ENCODE measurements around the gene AKNAD1.

AKNAD1 gene

DNA sequence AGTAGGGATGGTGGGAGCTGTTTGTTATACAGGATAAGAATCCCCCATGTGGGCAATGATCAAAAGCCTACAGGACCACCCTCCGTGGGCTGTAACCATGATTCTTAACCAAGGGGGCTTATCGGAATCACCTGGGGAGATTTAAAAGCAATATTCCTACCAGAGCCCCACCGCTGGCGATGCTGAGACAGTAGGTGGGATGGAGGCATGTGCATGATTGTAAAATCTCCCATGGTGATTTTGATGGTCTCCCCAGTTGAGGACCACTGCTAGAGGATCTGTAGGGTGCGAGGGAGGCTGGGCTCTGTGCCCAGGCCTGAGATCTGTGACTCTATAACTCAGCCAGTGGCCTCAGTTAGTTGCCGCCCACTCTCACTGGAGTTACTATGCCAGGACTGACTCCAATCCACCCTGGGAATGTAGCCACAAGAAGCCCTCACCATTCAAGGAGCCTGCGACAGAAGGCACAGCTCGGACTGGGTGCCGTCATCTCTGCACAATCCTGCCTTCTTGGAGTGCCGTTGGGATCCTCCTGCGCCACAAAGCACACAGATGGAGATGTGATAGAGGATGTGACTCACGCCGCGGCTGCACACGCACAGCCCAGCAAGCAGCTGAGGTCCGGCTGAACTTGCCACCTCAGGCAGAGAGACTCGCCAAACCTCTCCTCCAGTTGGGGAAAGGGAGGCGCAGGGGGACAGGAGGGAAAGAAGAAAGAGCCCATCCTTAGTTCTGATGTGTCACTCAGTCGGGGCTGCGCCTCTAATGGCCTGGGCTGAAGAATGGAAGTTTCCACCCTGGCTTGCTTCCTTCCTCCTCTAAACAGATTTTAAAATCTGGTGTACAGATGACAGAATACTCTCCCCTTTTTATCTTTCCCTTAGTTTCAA lies 26.5 kb downstream of the AKNAD1 start:
- peak in 30 of 56 donors; percentile 10 to 88 (median 42) for DNase-seq

GRCh38 chr1:108829498-108829916 lies 27.4 kb downstream of the AKNAD1 start:
- DNase-seq, result no peak

DNA sequence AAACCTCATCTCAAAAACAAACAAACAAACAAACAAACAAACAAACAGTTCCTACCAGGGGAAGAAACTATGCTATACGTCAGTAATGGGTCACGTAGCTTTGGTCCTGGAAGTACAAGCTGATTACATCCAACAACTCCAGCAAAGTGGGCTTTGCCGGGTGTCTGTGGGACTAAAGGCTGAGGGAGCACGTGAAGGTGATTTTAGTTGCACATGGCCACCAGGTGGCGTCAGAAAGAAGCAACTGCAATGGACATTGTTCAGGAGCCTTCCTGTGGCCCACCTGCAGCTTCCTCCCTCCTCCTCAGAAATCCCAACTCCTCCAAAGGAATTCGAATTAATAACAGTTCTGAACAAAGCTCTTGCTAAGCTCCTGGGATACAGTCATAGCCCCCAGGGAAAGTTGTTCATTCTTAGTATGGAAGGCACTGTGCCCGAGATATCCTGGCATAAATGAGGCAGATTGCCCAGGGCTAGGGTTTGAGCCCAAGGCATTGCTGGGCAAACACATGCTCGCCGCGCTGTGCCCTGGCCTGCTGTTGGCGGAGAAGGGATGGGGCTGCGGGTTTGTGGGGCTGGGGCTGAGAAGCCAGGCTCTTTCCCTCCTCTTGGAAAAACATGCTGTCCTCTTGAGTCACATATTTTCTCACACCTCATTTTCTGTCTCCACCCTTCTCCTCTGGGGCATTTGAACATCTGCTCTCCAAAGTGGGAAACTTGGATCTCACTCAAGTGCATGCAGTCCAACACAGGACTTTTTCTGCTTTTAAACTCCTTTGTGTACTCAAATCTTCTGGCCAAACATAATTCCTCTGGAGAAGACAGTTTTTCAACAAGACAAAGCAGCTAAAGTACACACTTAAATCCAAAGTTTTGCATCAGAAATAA lies 28.6 kb downstream of the AKNAD1 start:
- peak in 48 of 56 donors; percentile 4 to 85 (median 57) for DNase-seq

DNA sequence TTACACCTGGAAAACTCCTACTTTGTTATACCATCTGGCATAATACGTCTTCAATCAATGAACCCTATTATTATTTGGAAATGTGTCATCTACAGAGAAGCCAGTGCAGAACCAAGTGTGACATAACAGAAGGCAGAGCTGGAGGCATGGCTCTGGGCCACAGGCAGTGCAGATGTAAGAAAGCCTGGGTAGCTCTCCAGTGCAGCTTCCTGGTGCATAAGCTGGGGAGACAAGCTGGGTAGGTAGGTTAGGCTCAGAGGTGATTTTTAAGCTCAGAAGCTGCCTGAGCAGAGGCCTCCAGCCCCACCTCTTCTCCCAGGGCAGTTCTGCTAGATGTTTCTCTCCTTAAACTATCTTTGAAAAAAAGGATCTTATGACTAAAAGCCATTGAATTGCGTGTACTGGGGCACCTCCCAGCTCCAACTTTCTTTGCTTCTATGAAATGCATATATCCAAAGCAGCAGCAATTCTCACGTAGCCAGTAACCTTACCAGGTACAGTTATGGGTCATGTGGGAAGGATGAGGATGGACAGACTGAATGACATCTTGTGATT lies 30.7 kb downstream of the AKNAD1 start:
- DNase-seq, result peak in 7 of 56 donors; percentile 3 to 61 (median 14)

DNA sequence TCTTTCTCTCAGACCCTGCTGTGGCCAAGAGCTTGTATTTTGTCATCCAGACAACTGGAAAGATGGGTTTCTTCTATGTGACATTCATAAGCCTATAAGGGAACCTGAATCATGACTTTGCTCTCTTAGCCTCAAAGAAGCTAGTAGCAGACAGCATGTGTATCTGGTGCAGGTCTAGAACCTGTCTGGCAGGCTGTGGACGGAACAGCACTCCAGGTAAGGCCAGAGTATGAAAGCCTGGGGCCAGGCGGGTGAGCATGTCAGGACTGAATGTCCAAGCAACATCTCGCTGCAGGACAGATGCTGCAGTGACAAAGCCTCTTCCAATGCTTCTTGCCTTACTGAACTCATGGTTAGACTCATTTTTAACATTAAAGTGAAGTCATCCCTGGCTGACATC lies 32.8 kb downstream of the AKNAD1 start:
- no peak for DNase-seq

GRCh38 chr1:108823632-108824031 lies 33.3 kb downstream of the AKNAD1 start:
- no peak for DNase-seq

GRCh38 chr1:108819878-108820277 lies 37.0 kb downstream of the AKNAD1 start:
- no peak for DNase-seq

DNA sequence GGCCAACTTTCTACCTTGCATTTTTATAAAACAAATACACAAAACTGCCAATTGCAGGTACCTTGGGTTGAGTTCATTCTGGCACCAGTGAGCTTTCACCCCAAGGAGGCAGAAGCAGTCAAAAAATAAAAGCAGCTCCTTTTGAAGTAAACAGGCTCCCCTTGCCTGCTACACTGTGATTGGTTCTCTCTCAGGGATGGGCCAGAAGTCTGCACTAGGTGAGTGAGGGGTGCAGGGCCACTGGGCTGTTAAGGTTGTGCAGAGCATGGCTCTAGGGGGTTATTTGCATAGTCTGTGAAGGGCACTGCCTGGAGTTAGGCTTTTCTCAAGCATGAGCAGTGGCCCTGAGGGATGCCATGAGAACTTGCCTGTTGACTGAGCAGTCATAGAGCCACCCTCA lies 39.1 kb downstream of the AKNAD1 start:
- DNase-seq, result no peak

DNA sequence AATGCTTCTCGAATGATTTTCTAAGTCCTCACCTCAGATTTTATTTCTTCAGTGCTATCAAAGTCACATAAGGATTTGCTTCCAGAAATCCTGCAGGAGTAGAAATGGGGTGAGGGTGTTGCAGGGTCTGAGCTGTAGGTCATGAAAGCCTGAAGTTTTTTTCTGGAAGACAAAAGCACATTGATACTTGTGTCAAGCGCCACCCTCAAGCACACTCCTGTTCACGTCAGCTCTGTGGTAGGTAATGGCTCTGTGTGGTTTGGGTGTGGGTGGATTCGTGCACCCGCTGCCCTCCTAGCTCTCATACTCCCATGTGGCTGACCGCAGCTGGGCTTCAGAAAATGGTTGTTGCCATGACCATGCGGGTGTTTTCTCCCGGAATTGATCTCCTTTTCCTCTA lies 39.9 kb downstream of the AKNAD1 start:
- DNase-seq, result peak in 37 of 56 donors; percentile 6 to 76 (median 44)

DNA sequence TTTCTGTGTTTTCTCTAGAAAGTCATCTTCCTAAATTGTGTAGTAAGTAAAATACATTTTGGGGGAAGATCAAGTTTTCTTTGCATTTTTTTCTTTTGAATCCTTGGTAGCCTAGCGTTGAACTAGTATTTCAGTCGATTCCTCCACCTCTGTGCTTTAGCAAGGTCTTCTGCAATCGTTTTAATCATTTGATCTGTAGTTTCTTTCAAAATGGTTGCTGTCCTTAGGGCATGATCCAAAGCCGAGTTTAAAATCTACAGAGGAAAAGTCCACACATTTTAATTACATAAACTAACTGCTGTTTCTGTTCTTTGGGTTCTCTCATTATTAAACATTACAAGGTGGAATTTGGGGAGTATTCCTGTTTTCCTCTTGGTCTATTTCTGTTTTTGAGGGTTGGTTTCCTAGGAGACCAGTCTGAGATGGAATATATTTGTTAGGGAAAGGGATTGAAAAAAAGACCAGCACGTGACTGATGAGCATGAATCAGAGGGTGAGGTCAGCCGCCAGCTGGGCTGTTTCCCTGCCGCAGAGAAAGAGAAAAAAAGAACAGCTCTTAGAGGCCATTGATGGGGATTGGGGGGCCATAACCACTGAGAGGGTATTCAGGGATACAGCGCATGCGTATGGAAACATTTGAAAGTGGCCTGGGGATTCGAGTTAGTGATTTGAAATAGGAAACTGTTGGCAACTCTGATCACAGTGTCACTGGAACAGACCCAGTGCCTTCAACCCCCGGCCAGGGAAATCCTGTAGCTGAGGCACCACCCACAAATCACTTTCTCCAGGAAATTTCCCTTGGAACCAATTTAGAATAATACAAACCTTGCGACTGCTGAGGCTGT lies 40.6 kb downstream of the AKNAD1 start:
- peak in 55 of 56 donors; percentile 30 to 90 (median 78) for DNase-seq

GRCh38 chr1:108815566-108815965 lies 41.3 kb downstream of the AKNAD1 start:
- DNase-seq, result no peak

DNA sequence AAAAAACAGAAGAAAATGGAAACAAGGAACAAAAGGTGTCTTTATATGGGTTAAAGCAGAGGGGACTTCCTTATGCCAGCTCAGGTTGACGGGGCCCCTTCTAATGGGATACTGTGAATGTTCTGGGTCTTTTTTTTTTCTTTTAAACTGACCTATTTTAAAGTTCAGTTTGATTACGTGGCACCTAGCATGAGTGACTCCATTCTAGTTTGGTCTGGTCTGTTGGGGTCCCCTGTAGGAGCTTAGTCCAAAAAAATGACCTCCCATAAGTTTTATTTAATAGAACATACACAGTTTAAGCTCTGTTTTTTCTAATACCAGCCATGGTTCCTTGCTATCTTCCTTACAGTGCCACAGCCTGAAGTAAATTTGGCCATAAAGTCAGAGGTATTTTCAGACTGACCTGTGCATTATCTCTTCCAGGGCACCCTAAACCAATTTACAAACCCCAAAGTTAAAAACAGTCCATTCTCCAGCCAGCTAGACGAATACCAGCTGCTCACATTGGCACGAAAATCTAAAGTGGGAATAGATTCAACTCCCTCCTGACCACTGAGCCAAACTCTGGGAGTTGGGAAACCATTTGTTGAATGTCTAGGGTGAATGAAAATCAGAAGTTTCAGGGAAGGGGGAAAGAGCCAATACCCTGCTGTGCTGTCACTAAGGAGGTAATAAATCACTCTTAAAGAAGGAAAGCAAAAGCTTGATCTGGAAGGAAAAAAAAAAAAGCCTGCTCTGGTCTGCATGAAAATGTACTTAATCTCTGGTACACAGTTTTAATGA lies 42.4 kb downstream of the AKNAD1 start:
- peak in 9 of 56 donors; percentile 1 to 48 (median 15) for DNase-seq

DNA sequence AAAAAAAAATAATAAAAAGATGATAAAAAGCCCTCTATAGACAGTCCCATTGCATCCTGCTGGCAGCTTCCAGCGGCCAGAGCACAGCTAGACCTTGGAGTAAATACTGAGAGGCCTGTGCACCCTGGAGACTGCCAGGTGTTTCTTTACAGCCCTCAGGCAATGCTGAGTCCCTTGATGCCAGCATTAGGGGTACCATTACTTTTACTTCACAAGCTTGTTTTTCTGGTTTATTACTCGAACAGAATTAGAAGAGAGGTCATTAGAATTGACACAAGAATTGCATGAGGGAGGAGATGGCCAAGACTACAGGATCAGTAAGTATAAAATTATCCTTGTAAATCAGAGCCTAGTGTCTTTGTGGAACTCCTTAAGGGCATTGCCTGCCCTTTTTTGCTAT lies 43.6 kb downstream of the AKNAD1 start:
- no peak for DNase-seq

- no peak for DNase-seq
These were observed 45.3 kb downstream of the AKNAD1 start for GRCh38 chr1:108811611-108812010.

GRCh38 chr1:108808438-108808837 lies 48.5 kb downstream of the AKNAD1 start:
- no peak for DNase-seq

DNA sequence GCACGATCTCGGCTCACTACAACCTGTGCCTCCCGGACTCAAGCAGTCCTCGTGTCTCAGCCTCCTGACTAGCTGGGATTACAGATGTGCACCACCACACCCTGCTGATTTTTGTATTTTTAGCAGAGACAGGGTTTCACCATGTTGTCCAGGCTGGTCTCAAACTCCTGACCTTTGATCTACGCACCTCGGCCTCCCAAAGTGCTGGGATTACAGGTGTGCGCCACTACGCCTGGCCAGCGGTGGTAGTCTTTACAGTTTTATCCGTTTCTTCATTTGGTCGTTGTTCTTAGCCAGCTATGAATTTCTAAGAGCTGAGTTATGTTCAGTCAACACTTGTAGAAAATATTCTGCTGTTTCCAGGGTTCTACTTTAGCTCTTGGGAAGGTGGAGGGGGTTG lies 53.3 kb downstream of the AKNAD1 start:
- DNase-seq, result no peak

GRCh38 chr1:108801101-108801500 lies 55.8 kb downstream of the AKNAD1 start:
- DNase-seq, result no peak

GRCh38 chr1:108799001-108799400 lies 57.9 kb downstream of the AKNAD1 start:
- no peak for DNase-seq

- DNase-seq, result no peak
These were observed 64.5 kb downstream of the AKNAD1 start for GRCh38 chr1:108792420-108792819.

DNA sequence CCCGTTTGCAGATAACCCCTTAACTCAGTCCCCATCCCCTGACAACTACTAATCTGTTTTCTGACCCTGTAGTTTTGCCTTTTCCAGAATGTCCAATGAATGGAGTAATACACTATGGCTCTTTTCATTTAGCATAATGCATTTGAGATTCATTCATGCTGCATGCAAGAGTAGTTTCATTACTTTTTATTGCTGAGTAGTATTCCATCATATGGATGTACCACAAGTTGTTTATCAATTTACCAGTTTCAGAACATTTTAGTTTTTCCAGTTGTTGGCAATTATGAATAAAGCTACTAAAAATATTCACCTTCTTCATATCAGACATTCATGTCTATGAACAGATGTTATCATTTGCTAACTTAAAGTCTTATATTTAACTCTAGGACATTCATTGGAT lies 65.1 kb downstream of the AKNAD1 start:
- DNase-seq, result no peak
